Brain pericyte (primary cell): ENCODE results near the gene SLC25A42.
"Not testable (repeated sequence)": the region's sequence is repeated elsewhere in the genome, so short reads cannot be mapped to it uniquely, and the experiment has no call there.

Source experiments
- DNase-seq: peaks from one replicate; pipeline ENCODE4 v3.0.0-alpha.2; 2012; ENCODE audit warnings: low read depth, low spot score

Gene SLC25A42

GRCh38 chr19:19068659-19069654, 5.2 kb downstream of the SLC25A42 start:
- DNase-seq = no peak

GRCh38 chr19:19071897-19072296, 8.1 kb downstream of the SLC25A42 start:
- no peak for DNase-seq

DNA sequence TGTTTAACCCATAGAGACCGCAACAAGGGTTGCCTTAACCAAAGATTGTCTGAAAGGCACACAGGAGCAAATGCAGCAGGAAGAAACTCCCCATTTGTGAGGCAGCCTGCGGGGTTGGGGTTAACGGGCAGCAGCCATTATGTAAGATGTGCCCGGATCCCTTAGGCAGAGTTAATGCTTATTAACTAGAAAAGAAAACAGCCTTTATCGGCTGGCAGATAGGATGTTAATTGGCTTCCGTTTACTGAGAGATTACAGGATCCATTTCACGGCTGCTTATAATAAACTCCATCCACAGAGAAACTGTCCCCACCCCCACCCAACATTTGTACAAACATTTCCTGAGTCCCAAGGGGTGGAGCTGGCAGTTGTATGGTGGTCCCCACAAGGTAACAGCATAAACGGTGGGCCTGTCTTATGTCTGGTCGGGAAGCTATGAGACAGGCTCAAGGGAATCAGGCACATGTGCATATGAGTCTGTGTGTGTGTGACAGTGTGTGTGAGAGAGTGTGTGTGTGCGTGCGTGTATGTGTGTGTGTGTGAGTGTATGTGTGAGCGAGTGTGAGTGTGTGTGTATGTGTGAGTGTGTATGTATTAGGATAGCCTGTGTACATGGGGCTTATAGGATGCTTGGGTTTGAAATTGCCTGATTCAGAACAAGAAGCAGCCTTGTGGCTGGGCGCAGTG, 10.5 kb downstream of the SLC25A42 start:
- no peak for DNase-seq

DNA sequence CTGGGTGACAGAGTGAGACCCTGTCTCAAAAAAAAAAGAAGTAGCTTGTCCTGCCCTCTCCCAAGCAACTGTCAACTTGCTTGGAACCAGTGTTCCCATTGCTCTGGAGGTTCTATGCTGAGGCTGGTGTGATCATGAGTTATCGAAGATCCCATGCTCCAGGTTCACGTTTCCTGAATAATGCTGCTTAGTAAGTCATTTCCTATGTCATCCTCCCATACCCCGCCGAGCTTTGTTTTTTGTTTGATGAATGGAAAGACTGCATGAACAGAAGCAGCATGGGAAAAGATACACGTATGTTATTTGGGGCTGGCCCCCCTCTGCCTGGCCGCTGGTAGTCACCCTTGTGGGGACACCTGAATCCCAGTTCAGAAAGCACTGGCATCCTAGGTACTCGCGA, 11.3 kb downstream of the SLC25A42 start:
- DNase-seq = no peak

GRCh38 chr19:19076476-19076875, 12.7 kb downstream of the SLC25A42 start:
- DNase-seq = no peak

- DNase-seq = no peak
Measured at GRCh38 chr19:19077103-19077502, 13.3 kb downstream of the SLC25A42 start.

DNA sequence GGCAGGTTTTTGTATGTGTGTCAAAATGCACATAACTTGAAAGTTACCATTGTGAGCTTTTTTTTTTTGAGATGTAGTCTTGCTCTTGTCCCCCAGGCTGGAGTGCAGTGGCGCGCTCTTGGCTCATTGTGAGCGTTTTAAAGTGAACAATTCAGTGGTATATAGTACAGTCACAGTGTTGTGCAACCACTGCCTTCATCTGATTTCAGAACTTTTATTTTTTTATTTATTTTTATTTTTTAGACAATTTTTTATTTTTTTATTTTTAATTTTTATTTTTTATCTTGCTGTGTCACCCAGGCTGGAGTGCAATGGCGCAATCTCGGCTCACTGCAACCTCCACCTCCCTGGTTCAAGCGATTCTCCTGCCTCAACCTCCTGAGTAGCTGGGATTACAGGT, 15.0 kb downstream of the SLC25A42 start:
- no peak for DNase-seq

GRCh38 chr19:19079571-19079970, 15.8 kb downstream of the SLC25A42 start:
- DNase-seq = no peak

GRCh38 chr19:19081642-19082151, 17.9 kb downstream of the SLC25A42 start:
- no peak for DNase-seq

DNA sequence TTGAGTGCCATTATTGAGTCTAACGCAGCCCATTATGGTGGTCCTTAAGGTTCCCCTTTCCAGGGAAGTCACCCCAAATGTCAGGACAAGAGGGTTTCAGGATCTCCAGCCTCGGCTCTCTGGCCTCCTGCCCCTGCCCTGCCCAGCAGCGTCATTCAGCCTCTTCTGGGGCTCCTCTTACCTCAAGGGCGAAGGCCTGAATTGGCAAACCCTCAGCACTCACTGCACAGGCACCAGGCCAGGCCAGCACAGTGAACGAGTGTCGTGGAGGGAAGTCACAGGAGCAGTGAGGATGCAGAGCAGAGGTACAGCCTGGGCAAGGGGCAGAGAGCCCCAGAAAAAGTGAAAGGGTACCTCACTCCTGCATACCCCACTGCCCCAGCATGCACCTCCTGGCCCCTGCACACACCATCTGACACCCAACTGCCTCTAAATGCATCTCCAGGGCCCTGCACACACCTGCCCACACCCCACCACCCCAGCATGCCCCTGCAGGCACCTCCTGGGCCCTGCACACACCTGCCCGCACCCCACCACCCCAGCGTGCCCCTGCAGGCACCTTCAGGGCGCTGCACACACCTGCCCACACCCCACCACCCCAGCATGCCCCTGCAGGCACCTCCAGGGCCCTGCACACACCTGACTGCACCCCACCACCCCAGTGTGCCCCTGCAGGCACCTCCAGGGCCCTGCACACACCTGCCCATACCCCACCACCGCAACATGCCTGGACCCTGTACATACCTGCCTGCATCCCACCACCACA, 19.8 kb downstream of the SLC25A42 start:
- DNase-seq = no peak

DNA sequence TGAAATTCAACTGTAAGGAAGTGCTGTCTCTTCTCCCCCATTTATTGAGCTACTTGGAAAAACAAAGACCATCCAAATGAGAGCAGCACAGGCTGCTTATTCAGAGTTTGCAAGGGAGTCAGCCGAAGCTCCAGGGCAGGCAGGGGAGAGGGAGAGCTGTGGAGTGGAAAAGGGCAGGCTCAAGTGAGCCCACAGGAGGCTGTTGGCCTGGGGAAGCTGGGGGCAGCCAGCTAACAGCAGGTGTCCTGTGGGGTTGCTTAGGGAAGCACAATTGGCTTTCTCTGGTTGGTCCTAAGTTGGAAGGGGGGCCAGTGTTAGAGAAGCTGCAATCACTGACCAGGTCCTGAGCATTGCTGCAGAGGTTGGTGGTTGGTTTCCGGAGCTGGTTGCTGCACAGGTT, 23.9 kb downstream of the SLC25A42 start:
- DNase-seq = no peak

- no peak for DNase-seq
Measured at GRCh38 chr19:19094513-19094912, 30.7 kb downstream of the SLC25A42 start.

DNA sequence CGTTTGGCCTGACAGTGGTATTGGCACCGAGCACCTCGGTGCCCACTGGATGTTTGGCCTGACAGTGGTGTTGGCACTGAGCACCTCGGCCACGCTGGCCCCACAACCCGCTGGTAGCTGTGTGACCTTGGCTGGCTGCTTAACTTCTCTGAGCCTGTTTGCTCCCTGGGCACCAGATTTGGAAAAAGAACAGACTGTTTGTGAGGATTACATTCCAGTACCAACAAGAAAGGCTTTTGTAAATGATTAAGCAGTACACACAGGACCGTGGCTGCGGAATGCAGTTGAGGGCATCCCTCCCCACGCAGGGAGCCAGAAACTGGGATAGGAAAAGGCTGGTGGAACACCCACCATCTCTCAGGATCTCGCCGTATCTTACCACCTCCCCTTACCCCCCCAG, 31.9 kb downstream of the SLC25A42 start:
- DNase-seq = no peak

DNA sequence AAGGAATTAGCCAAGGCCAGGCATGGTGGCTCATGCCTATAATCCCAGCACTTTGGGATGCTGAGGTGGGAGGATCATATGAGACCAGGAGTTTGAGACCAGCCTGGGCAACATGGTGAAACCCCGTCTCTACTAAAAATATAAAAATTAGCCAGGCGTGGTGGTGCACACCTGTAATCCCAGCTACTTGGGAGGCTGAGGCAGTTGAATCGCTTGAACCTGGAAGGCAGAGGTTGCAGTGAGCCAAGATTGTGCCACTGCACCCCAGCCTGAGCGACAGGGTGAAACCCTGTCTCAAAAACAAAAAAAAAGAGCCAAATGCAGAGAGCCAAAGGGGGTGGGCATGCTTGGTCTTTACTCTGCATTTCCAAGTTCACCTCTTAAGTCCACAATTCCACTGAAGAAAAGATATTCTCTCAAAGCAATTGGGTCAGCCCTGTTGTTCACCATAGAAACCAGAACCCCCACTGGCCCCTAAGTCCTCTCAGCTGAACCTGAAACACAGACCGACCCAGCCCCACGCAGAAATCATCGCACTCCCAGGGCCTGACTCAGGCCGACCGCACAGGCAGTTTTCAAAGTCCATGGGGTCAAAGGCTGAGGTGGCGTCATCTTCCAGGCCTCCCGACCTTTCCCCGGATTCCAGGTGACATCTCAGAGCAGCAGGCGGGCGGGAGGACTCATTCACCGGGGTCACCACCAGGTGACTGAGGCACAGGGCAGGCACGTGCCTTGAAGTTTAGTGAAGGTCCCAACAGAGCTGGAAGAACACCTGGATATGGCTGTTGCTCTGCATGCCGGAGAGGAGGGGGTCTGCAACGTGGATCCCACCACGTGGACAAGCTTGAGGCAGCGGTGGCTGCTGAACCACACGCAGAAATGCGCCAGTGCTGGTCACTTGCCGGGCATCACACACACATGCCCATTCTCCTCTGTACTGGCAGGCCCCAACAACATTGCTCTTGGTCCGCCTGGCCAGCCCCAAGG, 33.1 kb downstream of the SLC25A42 start:
- DNase-seq = no peak

GRCh38 chr19:19098084-19098702, 34.4 kb downstream of the SLC25A42 start:
- no peak for DNase-seq

DNA sequence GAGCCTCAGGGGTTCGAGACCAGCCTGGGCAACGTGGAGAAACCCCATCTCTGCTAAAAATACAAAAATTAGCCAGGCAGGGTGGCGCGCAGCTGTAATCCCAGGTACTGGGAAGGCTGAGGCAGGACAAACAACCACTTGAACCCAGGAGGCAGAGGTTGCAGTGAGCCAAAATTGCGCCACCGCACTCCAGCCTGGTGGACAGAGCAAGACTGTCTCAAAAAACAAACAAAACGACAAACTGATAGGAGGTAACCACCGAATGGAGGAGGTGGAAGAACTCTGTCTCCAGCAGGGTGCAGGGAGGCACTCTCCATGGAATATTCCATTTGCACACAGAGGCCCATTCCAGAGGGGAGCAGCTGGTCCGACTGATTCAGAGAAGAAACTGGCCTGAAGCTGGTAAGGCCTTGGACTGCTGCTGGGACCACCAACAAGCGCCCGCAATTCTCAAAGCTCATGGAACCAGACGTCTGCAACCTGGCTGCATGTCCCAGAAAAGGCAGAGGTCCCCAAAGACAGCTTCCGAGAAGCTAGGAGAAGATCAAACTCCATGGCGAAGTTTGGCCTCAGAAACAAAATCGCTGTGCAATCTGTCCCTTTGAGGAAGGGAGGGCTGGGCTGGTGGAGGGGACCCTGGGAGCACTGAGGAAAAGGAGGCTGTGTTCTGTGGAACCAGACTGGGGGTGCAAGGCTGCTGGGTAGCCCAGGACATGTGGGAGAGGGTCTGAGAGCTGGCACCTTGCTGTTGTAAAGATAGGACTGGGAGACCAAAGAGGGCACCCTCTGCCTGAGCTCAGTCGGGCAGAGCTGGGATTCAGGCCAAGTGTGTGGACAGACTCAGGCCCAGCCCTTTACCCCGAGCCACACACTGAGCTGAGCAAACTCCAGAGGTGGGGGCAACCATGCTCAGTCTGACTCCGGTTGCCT, 35.2 kb downstream of the SLC25A42 start:
- DNase-seq = no peak

- no peak for DNase-seq
Measured at GRCh38 chr19:19101540-19101939, 37.7 kb downstream of the SLC25A42 start.

GRCh38 chr19:19102566-19102965, 38.8 kb downstream of the SLC25A42 start:
- DNase-seq = not testable (repeated sequence)

GRCh38 chr19:19103167-19103566, 39.4 kb downstream of the SLC25A42 start:
- no peak for DNase-seq
